SK-N-SH (cell line): ENCODE data around the gene TIA1. TPM values are rescaled to one million over a fixed set of nuclear protein-coding genes. Genes with fewer than 3 reads are reported as not detected.

Experiments
- CTCF ChIA-PET: fragments of 300-600, 350-600 bp; formaldehyde crosslinking; extraction: SDS; loops from one replicate; lab custom pipeline; 2021; lab: Yijun Ruan, JAX
- POLR2A ChIA-PET: fragments of 350-600 bp; sonication (Branson Sonifier 250); formaldehyde crosslinking; extraction: SDS; loops from one replicate; lab custom pipeline; 2020; ENCODE audit warnings: antibody characterized with exemption, inconsistent platforms; lab: Yijun Ruan, JAX
- DNase-seq: peaks from one replicate; pipeline ENCODE4 v3.0.0; 2012
- H2AFZ ChIP-seq: fragments of 200-600 bp; sonication (generic); 2 replicates; pipeline ENCODE4 v1.8.1; 2016; ENCODE audit warnings: antibody characterized with exemption, mild to moderate bottlenecking, low read depth
- H3F3A ChIP-seq: fragments of 200-600 bp; sonication (generic); replicated peaks from 2 replicates; pipeline ENCODE3; 2016; ENCODE audit warnings: antibody characterized with exemption, mild to moderate bottlenecking; ENCODE audit not compliant: insufficient read depth
- H3K27ac ChIP-seq, 2 experiments: fragments of 200-500 bp in 1 of 2; fragments of 200-600 bp in 1 of 2; sonication (Bioruptor generic) in 1 of 2; sonication (generic), shearing (Covaris generic) in 1 of 2; 2 replicates each; pipeline versions ENCODE4 v1.5.1 to v1.6.1; 2014 to 2016; ENCODE audit warnings: low read depth in 2 of 2, inconsistent platforms in 1 of 2, low read length in 1 of 2, mild to moderate bottlenecking in 1 of 2, mixed read lengths in 1 of 2
- H3K27me3 ChIP-seq: fragments of 200-600 bp; sonication (generic), shearing (Covaris generic); 2 replicates; pipeline ENCODE4 v1.6.1; 2016; ENCODE audit warnings: mixed run types; ENCODE audit not compliant: insufficient read depth
- H3K36me3 ChIP-seq, 2 experiments: fragments of 200-500 bp in 1 of 2; fragments of 200-600 bp in 1 of 2; sonication (Bioruptor generic) in 1 of 2; sonication (generic) in 1 of 2; replicated peaks in 1 of 2; 2 replicates each; pipeline versions ENCODE3 to v1.5.1; 2014 to 2016; ENCODE audit warnings: low read length in 1 of 2, mild to moderate bottlenecking in 1 of 2; ENCODE audit not compliant: insufficient read depth in 2 of 2, control insufficient read depth in 1 of 2
- H3K4me1 ChIP-seq, 2 experiments: fragments of 200-500 bp in 1 of 2; fragments of 200-600 bp in 1 of 2; sonication (Bioruptor generic) in 1 of 2; sonication (generic), shearing (Covaris generic) in 1 of 2; 2 replicates each; pipeline versions ENCODE4 v1.5.1 to v1.6.1; 2014 to 2016; ENCODE audit warnings: low read depth in 1 of 2, low read length in 1 of 2, mixed run types in 1 of 2; ENCODE audit not compliant: insufficient read depth in 2 of 2, control insufficient read depth in 1 of 2
- H3K4me2 ChIP-seq: fragments of 200-600 bp; sonication (generic), shearing (Covaris generic); 2 replicates; pipeline ENCODE4 v1.6.1; 2017; ENCODE audit warnings: mixed run types
- H3K4me3 ChIP-seq, 2 experiments: fragments of 200-500 bp in 1 of 2; fragments of 200-600 bp in 1 of 2; sonication (Bioruptor generic) in 1 of 2; sonication (generic), shearing (Covaris generic) in 1 of 2; 2 replicates each; pipeline versions ENCODE4 v1.5.1 to v1.8.1; 2014 to 2016; ENCODE audit warnings: low read depth in 2 of 2, inconsistent platforms in 1 of 2, low read length in 1 of 2, mild to moderate bottlenecking in 1 of 2, mixed read lengths in 1 of 2, moderate library complexity in 1 of 2
- H3K79me2 ChIP-seq: fragments of 200-600 bp; sonication (generic); 2 replicates; pipeline ENCODE4 v1.8.1; 2017; ENCODE audit warnings: mild to moderate bottlenecking; ENCODE audit not compliant: insufficient read depth
- H3K9ac ChIP-seq: fragments of 200-600 bp; sonication (generic); 2 replicates; pipeline ENCODE4 v1.6.1; 2017; ENCODE audit warnings: mixed run types
- H3K9me2 ChIP-seq: fragments of 200-600 bp; sonication (generic); 2 replicates; pipeline ENCODE4 v1.6.1; 2017; ENCODE audit warnings: mixed run types
- H3K9me3 ChIP-seq: fragments of 200-600 bp; sonication (generic); 2 replicates; pipeline ENCODE4 v1.6.1; 2017; ENCODE audit warnings: mixed run types, mild to moderate bottlenecking, moderate library complexity
- H4K20me1 ChIP-seq: fragments of 200-600 bp; sonication (generic); 2 replicates; pipeline ENCODE4 v1.6.1; 2017; ENCODE audit warnings: mild to moderate bottlenecking, mixed run types; ENCODE audit not compliant: insufficient read depth
- CTCF ChIP-seq: fragments of 200-600 bp; sonication (generic); IDR thresholded peaks from 2 replicates; pipeline ENCODE4 v1.6.1; 2017; ENCODE audit warnings: antibody characterized with exemption, mild to moderate bottlenecking, moderate library complexity
- ELF1 ChIP-seq: IDR thresholded peaks from 2 replicates; pipeline ENCODE4 v1.4.0; 2012
- EP300 ChIP-seq, 2 experiments: IDR thresholded peaks; 2 replicates each; pipeline versions ENCODE4 v1.4.0 to v1.6.1; 2012; ENCODE audit warnings: borderline replicate concordance in 1 of 2, low read depth in 1 of 2, low read length in 1 of 2
- EZH2phosphoT487 ChIP-seq: fragments of 200-600 bp; sonication (generic); IDR thresholded peaks from 2 replicates; pipeline ENCODE4 v1.6.1; 2017; ENCODE audit warnings: low read depth, mixed run types, mild to moderate bottlenecking, antibody characterized with exemption, moderate library complexity, borderline replicate concordance
- FOSL2 ChIP-seq: IDR thresholded peaks from 2 replicates; pipeline ENCODE4 v1.4.0; 2012; ENCODE audit warnings: low read depth, mild to moderate bottlenecking, moderate library complexity, borderline replicate concordance
- GABPA ChIP-seq: IDR thresholded peaks from 2 replicates; pipeline ENCODE4 v1.4.0; 2012; ENCODE audit warnings: low read depth, mild to moderate bottlenecking
- GATA2 ChIP-seq: sonication (generic); formaldehyde crosslinking; IDR thresholded peaks from 2 replicates; pipeline ENCODE4 v1.5.0; 2020; ENCODE audit warnings: mild to moderate bottlenecking, missing genetic modification reagents
- JUND ChIP-seq: IDR thresholded peaks from 2 replicates; pipeline ENCODE4 v1.4.0; 2012
- MEF2A ChIP-seq: IDR thresholded peaks from 2 replicates; pipeline ENCODE4 v1.4.0; 2012; ENCODE audit warnings: low read depth, borderline replicate concordance
- MXI1 ChIP-seq: IDR thresholded peaks from 2 replicates; pipeline ENCODE4 v1.6.1; 2012; ENCODE audit warnings: mild to moderate bottlenecking, low read depth, low read length, improper control_type of control experiment
- NFIC ChIP-seq: IDR thresholded peaks from 2 replicates; pipeline ENCODE4 v1.4.0; 2012; ENCODE audit warnings: borderline replicate concordance
- RAD21 ChIP-seq: IDR thresholded peaks from 2 replicates; pipeline ENCODE4 v1.6.1; 2012; ENCODE audit warnings: mild to moderate bottlenecking, low read length
- RCOR1 ChIP-seq: fragments of 150-350 bp; IDR thresholded peaks from 2 replicates; pipeline ENCODE4 v1.6.1; 2017; ENCODE audit warnings: antibody characterized with exemption, low read length
- REST ChIP-seq: IDR thresholded peaks from 2 replicates; pipeline ENCODE4 v1.6.1; 2012; ENCODE audit warnings: mild to moderate bottlenecking, low read depth, low read length, moderate library complexity
- RFX5 ChIP-seq: IDR thresholded peaks from 2 replicates; pipeline ENCODE4 v1.6.1; 2012; ENCODE audit warnings: mild to moderate bottlenecking, improper control_type of control experiment, low read length
- RXRA ChIP-seq: IDR thresholded peaks from 2 replicates; pipeline ENCODE4 v1.4.0; 2012; ENCODE audit warnings: low read depth, mild to moderate bottlenecking, borderline replicate concordance
- SIN3A ChIP-seq: IDR thresholded peaks from 2 replicates; pipeline ENCODE4 v1.6.1; 2012; ENCODE audit warnings: low read depth, mild to moderate bottlenecking, low read length, moderate library complexity, borderline replicate concordance
- SMC3 ChIP-seq: IDR thresholded peaks from 2 replicates; pipeline ENCODE4 v1.6.1; 2012; ENCODE audit warnings: low read depth, low read length, improper control_type of control experiment
- TCF12 ChIP-seq: IDR thresholded peaks from 2 replicates; pipeline ENCODE4 v1.4.0; 2012
- USF1 ChIP-seq: IDR thresholded peaks from 2 replicates; pipeline ENCODE4 v1.4.0; 2012; ENCODE audit warnings: low read depth, borderline replicate concordance
- YY1 ChIP-seq: IDR thresholded peaks from 2 replicates; pipeline ENCODE4 v1.4.0; 2012; ENCODE audit warnings: low read depth, mild to moderate bottlenecking
- WGBS: methylation state at CpG from one replicate; pipeline ENCODE4 v1.1.6; 2017; ENCODE audit warnings: low lambda C conversion rate; 5-methylcytosine and 5-hydroxymethylcytosine counted together
- polyA plus RNA-seq, 3 experiments: library from polyadenylated mRNA; depleted of rRNA; stranded (reverse); fragments of >200 nt; gene quantifications; 2 replicates each; pipeline ENCODE4 v1.2.3, GENCODE V29; 2012
- TF ChIP-seq, protein P1 (sequence below): fragments of 150-350 bp; IDR thresholded peaks from 2 replicates; pipeline ENCODE4 v1.6.1; 2016; ENCODE audit warnings: mild to moderate bottlenecking, low read depth, low read length

TIA1 gene
- polyA plus RNA-seq, 1 of the 3 experiments (the other 2 are of a cell fraction) = 77.7 TPM

GRCh38 chr2:70280242-70280798 lies 31.9 kb upstream of the TIA1 start:
- Histone ChIP-seq H3K9ac (no peak overlapping the region), H4K20me1 (peaks cover 3% of the 10 kb centered on the region; the same call in 1 of the 2 replicates), H3K4me2 (no peak overlapping the region), H3K9me2 (no peaks in the 10 kb centered on the region), H2AFZ (no peak overlapping the region), H3K27me3 (no peaks in the 10 kb centered on the region), H3K27ac (no peak overlapping the region), H3K4me1 (no peaks in the 10 kb centered on the region), H3F3A (peaks cover 20% of the 10 kb centered on the region), H3K9me3 (no peaks in the 10 kb centered on the region), H3K4me3 (no peak overlapping the region), H3K36me3 (peaks cover 57 to 67% of the 10 kb centered on the region in 2 experiments), H3K79me2 (peaks cover 38% of the 10 kb centered on the region)
- TF ChIP-seq SMC3 (no peak), RAD21 (no peak), GABPA (no peak), YY1 (no peak), CTCF (no peak), RXRA (no peak), EP300 (IDR thresholded peaks at IDR 0.05; ENCODE audit: borderline replicate concordance in 1 of 2, low read depth in 1 of 2, low read length in 1 of 2) (no peak)
- no peak for DNase-seq
- ChIA-PET CTCF (no interaction called here), POLR2A (no interaction called here)
- WGBS = 85% methylated on average over 2 of the region's 2 CpGs

DNA sequence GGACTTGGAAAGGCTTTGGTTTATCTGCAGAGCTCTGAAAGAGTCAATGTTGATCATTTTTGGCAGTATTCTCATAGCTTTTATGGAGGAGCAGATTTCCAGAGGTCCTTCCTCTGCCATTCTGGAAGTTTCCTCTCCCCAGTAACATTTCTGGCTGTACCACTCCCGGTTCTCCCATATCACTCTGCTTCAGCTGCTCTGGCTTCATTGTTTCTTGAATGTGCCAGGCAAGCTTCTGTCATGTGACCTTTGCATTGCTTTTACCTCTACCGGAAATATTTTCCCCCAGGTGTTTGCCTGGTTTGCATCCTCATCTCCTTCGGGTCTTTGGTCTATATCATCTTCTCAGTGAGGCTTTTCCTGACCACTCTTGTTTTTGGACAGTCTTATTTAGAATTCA lies 21.9 kb upstream of the TIA1 start:
- Histone ChIP-seq H3K9me2 (no peaks in the 10 kb centered on the region), H4K20me1 (no peaks in the 10 kb centered on the region), H3K4me2 (no peak overlapping the region), H3K79me2 (no peaks in the 10 kb centered on the region), H3K27ac (no peak overlapping the region), H3K9ac (no peak overlapping the region), H3K4me3 (no peak overlapping the region), H3K36me3 (peaks cover 6 to 19% of the 10 kb centered on the region in 2 experiments), H3K4me1 (no peaks in the 10 kb centered on the region), H3F3A (no peaks in the 10 kb centered on the region), H3K9me3 (no peaks in the 10 kb centered on the region), H2AFZ (no peak overlapping the region), H3K27me3 (no peaks in the 10 kb centered on the region)
- WGBS = 67% methylated on average over 3 of the region's 3 CpGs
- no peak for DNase-seq
- CTCF ChIA-PET = interaction anchor here (1.7 kb wide), 1 partner anchor 12 kb away, joined by 4 read pairs; the partner anchor contains the start of gene PCYOX1
- POLR2A ChIA-PET = no interaction called here
- TF ChIP-seq EP300 (IDR thresholded peaks at IDR 0.05; ENCODE audit: borderline replicate concordance in 1 of 2, low read depth in 1 of 2, low read length in 1 of 2) = no peak
- no peak for TF ChIP-seq SIN3A
- TF ChIP-seq FOSL2 = no peak
- TF ChIP-seq RFX5 = no peak
- no peak for TF ChIP-seq ELF1
- no peak for TF ChIP-seq MEF2A
- no peak for TF ChIP-seq REST
- TF ChIP-seq USF1 = no peak
- no peak for TF ChIP-seq GATA2 (CRISPR knock-in tag)
- TF ChIP-seq, protein P1, sequence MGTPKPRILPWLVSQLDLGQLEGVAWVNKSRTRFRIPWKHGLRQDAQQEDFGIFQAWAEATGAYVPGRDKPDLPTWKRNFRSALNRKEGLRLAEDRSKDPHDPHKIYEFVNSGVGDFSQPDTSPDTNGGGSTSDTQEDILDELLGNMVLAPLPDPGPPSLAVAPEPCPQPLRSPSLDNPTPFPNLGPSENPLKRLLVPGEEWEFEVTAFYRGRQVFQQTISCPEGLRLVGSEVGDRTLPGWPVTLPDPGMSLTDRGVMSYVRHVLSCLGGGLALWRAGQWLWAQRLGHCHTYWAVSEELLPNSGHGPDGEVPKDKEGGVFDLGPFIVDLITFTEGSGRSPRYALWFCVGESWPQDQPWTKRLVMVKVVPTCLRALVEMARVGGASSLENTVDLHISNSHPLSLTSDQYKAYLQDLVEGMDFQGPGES = no peak
- no peak for TF ChIP-seq MXI1
- TF ChIP-seq GABPA = no peak
- TF ChIP-seq TCF12 = no peak
- no peak for TF ChIP-seq JUND
- no peak for TF ChIP-seq NFIC
- TF ChIP-seq RCOR1 = no peak
- TF ChIP-seq YY1 = no peak
- no peak for TF ChIP-seq EZH2phosphoT487
- TF ChIP-seq RAD21 = no peak
